ENCODE data around the gene LINC00237.

LINC00237 gene

DNA sequence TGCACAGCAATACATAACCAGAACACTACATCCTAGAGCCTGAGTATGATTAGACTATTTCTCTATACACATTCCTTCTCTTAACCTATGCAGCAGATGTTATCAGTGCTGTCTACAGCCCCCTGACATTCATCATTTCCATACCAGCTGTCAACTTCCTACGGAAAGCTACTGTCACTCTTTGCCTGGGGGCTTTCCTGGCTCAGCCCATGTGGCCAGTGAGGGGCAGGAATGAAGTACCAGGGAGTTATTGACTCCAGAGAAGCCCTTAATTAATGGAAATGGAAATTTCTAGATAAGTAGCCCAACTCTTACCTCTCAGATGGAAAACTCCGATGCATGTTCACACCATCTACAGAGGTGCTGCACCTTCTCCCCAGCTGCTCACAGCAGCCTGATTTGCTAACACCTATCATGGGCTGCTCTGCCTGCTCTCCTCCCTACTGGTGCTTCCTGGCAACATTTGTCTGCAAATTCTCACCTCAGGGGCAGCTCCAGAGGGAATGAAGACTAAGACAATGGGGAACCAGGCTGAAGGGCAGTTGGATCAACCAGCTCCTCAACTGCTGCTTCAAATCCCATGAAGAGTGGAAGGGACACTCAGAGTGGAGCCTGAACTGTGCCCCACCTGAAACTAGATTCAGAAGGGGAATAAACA lies 59.6 kb downstream of the LINC00237 start:
- Histone ChIP-seq H3K27ac (replicated peaks) (no peak overlapping the region), H3K27me3 (ENCODE audit: insufficient read depth, poor library complexity, severe bottlenecking) (no peaks in the 10 kb centered on the region), H3K4me3 (replicated peaks; ENCODE audit: insufficient read depth, low read length) (no peak overlapping the region)
- no peak for DNase-seq (ENCODE audit: low read depth in 1 of 2, low spot score in 1 of 2)
- TF ChIP-seq GABPA (IDR thresholded peaks at IDR 0.05; ENCODE audit: low read depth) (no peak), SPI1 (IDR thresholded peaks at IDR 0.05; ENCODE audit: borderline replicate concordance, low read depth) (no peak), POLR2AphosphoS5 (IDR thresholded peaks at IDR 0.05; ENCODE audit: low read depth) (no peak)
- TF ChIP-seq, protein P1, sequence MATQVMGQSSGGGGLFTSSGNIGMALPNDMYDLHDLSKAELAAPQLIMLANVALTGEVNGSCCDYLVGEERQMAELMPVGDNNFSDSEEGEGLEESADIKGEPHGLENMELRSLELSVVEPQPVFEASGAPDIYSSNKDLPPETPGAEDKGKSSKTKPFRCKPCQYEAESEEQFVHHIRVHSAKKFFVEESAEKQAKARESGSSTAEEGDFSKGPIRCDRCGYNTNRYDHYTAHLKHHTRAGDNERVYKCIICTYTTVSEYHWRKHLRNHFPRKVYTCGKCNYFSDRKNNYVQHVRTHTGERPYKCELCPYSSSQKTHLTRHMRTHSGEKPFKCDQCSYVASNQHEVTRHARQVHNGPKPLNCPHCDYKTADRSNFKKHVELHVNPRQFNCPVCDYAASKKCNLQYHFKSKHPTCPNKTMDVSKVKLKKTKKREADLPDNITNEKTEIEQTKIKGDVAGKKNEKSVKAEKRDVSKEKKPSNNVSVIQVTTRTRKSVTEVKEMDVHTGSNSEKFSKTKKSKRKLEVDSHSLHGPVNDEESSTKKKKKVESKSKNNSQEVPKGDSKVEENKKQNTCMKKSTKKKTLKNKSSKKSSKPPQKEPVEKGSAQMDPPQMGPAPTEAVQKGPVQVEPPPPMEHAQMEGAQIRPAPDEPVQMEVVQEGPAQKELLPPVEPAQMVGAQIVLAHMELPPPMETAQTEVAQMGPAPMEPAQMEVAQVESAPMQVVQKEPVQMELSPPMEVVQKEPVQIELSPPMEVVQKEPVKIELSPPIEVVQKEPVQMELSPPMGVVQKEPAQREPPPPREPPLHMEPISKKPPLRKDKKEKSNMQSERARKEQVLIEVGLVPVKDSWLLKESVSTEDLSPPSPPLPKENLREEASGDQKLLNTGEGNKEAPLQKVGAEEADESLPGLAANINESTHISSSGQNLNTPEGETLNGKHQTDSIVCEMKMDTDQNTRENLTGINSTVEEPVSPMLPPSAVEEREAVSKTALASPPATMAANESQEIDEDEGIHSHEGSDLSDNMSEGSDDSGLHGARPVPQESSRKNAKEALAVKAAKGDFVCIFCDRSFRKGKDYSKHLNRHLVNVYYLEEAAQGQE (IDR thresholded peaks at IDR 0.05; ENCODE audit: insufficient replicate concordance, low read depth): no peak
- TF ChIP-seq, protein P2, sequence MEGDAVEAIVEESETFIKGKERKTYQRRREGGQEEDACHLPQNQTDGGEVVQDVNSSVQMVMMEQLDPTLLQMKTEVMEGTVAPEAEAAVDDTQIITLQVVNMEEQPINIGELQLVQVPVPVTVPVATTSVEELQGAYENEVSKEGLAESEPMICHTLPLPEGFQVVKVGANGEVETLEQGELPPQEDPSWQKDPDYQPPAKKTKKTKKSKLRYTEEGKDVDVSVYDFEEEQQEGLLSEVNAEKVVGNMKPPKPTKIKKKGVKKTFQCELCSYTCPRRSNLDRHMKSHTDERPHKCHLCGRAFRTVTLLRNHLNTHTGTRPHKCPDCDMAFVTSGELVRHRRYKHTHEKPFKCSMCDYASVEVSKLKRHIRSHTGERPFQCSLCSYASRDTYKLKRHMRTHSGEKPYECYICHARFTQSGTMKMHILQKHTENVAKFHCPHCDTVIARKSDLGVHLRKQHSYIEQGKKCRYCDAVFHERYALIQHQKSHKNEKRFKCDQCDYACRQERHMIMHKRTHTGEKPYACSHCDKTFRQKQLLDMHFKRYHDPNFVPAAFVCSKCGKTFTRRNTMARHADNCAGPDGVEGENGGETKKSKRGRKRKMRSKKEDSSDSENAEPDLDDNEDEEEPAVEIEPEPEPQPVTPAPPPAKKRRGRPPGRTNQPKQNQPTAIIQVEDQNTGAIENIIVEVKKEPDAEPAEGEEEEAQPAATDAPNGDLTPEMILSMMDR (IDR thresholded peaks at IDR 0.05; ENCODE audit: insufficient read depth, low read length): no peak
